OCI-LY3 (cell line): ENCODE results near the gene HSBP1.
A peak's percentile ranks its signal among the peaks of the same experiment; 100 is the strongest.

Experiments
- H2AFZ ChIP-seq: fragments of 200-600, 300-600 bp; shearing (Covaris generic); 2 replicates; pipeline ENCODE4 v1.6.0; 2014; ENCODE audit warnings: antibody characterized with exemption, low read depth, low read length
- H3K27ac ChIP-seq: fragments of 200-600, 300-600 bp; sonication (generic); 2 replicates; pipeline ENCODE4 v1.5.1; 2014; ENCODE audit warnings: mild to moderate bottlenecking, low read length, moderate library complexity, mixed read lengths
- H3K27me3 ChIP-seq: fragments of 200-600, 300-600 bp; sonication (generic); 2 replicates; pipeline ENCODE4 v1.6.1; 2014; ENCODE audit warnings: low read depth, low read length, mixed read lengths
- H3K36me3 ChIP-seq: fragments of 200-600, 300-600 bp; sonication (generic); replicated peaks from 2 replicates; pipeline ENCODE3; 2014; ENCODE audit warnings: low read depth, low read length, mixed read lengths
- H3K4me1 ChIP-seq: fragments of 300-600, 200-600 bp; sonication (generic); 2 replicates; pipeline ENCODE4 v1.6.1; 2014; ENCODE audit warnings: low read length, mixed read lengths
- H3K4me2 ChIP-seq: fragments of 200-600, 300-600 bp; sonication (generic); 2 replicates; pipeline ENCODE4 v1.6.1; 2014; ENCODE audit warnings: low read length, mixed read lengths
- H3K4me3 ChIP-seq: fragments of 300-600, 200-600 bp; sonication (generic); 2 replicates; pipeline ENCODE4 v1.5.1; 2014; ENCODE audit warnings: antibody characterized with exemption, mild to moderate bottlenecking, low read length, moderate library complexity
- H3K79me2 ChIP-seq: fragments of 300-600, 200-600 bp; shearing (Covaris generic); 2 replicates; pipeline ENCODE4 v1.6.1; 2014; ENCODE audit warnings: mild to moderate bottlenecking, low read length, mixed read lengths
- H3K9ac ChIP-seq: fragments of 300-600, 200-600 bp; shearing (Covaris generic); 2 replicates; pipeline ENCODE4 v1.6.0; 2014; ENCODE audit warnings: mild to moderate bottlenecking, low read length, moderate library complexity
- H3K9me3 ChIP-seq: fragments of 200-600, 300-600 bp; shearing (Covaris generic); 2 replicates; pipeline ENCODE4 v1.6.1; 2014; ENCODE audit warnings: low read length, mixed read lengths; ENCODE audit not compliant: insufficient read depth
- H4K20me1 ChIP-seq: fragments of 200-600, 300-600 bp; sonication (generic); 2 replicates; pipeline ENCODE4 v1.6.1; 2016; ENCODE audit warnings: low read length, mixed read lengths; ENCODE audit not compliant: insufficient read depth
- EZH2phosphoT487 ChIP-seq: fragments of 200-600 bp; shearing (Covaris generic); IDR thresholded peaks from 2 replicates; pipeline ENCODE4 v1.6.1; 2018; ENCODE audit warnings: antibody characterized with exemption, mixed run types, low read depth
- TF ChIP-seq, protein P1 (sequence below): fragments of 200-600, 300-600 bp; sonication (generic); IDR thresholded peaks from 2 replicates; pipeline ENCODE4 v1.5.1; 2014; ENCODE audit warnings: antibody characterized with exemption, low read length, low read depth

The HSBP1 gene

DNA sequence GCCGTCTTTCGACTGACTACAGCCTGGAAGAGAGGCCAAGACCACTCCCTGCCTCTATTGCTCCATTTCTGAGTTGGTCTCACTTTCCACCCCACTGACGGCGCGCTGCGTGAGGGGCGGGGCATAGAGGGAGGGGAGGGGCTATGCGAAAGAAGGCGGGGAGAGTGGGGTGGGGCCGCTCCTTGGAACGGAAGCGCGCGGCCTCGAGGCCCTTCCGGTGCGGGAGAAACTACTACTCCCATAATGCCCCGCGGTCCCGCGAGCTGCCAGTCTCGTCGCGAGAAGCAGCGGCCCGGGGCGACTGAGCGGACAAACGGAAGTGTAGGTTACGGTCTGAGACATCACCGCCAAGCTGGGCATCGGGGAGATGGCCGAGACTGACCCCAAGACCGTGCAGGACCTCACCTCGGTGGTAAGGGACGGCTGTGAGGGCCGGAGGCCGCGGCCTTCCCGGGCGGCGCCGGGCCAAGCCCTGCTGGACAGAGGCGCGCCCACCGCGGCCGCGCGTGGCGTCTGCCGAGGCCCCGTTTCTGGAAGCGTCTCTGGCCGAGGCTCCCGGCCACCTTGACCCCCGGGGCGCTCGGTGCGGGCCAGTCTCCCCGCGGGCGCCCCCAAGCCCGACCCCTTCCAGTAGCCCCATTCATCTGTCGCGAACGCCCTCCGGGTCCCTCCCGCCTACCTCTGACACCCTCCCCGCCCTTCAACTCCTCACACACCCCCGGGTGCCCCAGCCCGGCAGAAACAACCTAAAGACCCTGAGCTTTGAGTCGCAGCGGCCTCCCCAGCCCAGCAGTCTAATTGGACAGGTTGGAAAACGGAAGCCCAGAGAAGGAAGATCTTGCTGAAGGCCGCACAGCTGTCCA, at the start of gene HSBP1:
HSBP1 (plus strand) TSS at position 269 of the 863 bp plus-strand sequence; CDS start at position 368, 99 bp downstream.
- H3K4me3 ChIP-seq, result peak within 1 kb of the TSS; percentile 99
- TF ChIP-seq, protein P1, sequence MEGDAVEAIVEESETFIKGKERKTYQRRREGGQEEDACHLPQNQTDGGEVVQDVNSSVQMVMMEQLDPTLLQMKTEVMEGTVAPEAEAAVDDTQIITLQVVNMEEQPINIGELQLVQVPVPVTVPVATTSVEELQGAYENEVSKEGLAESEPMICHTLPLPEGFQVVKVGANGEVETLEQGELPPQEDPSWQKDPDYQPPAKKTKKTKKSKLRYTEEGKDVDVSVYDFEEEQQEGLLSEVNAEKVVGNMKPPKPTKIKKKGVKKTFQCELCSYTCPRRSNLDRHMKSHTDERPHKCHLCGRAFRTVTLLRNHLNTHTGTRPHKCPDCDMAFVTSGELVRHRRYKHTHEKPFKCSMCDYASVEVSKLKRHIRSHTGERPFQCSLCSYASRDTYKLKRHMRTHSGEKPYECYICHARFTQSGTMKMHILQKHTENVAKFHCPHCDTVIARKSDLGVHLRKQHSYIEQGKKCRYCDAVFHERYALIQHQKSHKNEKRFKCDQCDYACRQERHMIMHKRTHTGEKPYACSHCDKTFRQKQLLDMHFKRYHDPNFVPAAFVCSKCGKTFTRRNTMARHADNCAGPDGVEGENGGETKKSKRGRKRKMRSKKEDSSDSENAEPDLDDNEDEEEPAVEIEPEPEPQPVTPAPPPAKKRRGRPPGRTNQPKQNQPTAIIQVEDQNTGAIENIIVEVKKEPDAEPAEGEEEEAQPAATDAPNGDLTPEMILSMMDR, result no peak
- TF ChIP-seq EZH2phosphoT487, result no peak

DNA sequence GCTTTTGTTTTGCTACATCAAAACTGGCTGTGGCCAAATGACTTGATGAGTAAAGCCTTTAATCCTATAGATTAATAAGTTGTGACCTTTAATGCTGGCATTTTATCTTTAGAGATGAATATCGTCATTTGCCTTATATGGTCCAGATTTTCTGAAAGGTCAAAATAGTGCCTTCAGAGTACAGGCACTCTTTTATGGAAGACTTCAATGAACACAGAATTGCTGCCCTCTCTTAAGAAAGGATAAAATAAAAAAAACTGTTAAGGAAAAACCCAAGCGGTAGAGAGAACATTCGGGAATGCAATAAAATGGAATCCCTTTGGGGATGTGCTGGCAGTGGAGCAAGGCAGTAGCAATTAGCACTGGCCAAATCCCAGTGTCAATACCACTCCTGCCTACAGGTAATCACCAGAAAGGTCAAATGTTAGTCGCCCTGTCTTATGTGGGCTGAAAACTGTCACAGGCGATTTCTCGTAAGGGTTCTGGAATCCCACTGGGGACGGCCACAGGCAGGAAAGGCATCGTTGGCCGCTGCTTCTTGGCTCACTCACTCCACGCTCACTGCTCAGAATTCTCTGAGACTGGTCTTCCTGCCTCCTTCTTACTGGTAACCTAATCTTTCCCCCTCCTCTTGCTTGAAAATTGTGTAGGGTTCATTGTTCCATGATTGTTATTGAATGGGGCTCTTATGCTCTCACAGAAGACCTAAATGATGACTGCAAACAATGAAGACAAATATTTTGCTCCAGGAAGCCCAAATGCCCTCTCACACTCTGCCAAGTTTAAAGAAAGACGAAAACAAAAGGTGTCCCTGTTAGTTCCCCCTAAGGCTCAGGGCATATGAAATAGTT, 45.4 kb upstream of the HSBP1 start:
- peaks cover 7% of the 10 kb centered on the region; the same call in 1 of the 2 replicates for H3K9me3 ChIP-seq
- no peak overlapping the region for H3K4me2 ChIP-seq
- TF ChIP-seq, protein P1, result no peak
- TF ChIP-seq EZH2phosphoT487, result no peak
- H4K20me1 ChIP-seq, result no peaks in the 10 kb centered on the region
- no peaks in the 10 kb centered on the region for H3K36me3 ChIP-seq
- no peaks in the 10 kb centered on the region for H3K79me2 ChIP-seq
- peaks cover 3% of the 10 kb centered on the region; the same call in 1 of the 2 replicates for H3K27me3 ChIP-seq
- no peak overlapping the region for H3K9ac ChIP-seq
- H3K27ac ChIP-seq, result no peak overlapping the region
- H2AFZ ChIP-seq, result no peak overlapping the region
- no peaks in the 10 kb centered on the region for H3K4me1 ChIP-seq
- H3K4me3 ChIP-seq, result no peak overlapping the region

More for the DNA sequence above, at the start of gene HSBP1:
- Histone ChIP-seq H3K27ac (peak within 1 kb of the TSS; percentile 52), H3K9me3 (no peaks in the 10 kb centered on the region), H3K4me1 (peaks cover 30% of the 10 kb centered on the region), H3K9ac (peak within 1 kb of the TSS; percentile 93), H4K20me1 (peaks cover 9% of the 10 kb centered on the region; the same call in 1 of the 2 replicates), H3K79me2 (peaks cover 22% of the 10 kb centered on the region), H3K27me3 (no peaks in the 10 kb centered on the region; the same call in 1 of the 2 replicates), H3K36me3 (peaks cover 26% of the 10 kb centered on the region), H2AFZ (peak within 1 kb of the TSS; percentile 54; the same call in 1 of the 2 replicates), H3K4me2 (peak within 1 kb of the TSS; percentile 99)

DNA sequence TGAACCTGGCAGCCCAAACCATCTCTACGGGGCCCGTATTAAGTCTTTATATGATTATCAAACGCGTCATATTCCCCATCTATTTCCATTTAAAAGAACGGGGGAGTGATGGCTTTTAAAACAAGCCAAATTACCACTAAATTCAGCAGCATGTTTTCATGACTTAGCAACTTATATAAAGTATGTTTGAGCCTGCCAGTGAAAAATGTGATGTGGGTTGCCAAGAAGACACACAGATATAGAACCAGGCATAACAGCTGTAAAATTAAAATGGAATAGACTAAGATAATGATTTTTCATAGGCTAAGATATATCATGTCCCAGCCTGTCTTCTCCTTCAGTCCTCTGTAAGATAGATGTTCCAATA, 44.8 kb upstream of the HSBP1 start:
- no peak overlapping the region for H3K4me2 ChIP-seq
- no peaks in the 10 kb centered on the region for H3K79me2 ChIP-seq
- H3K9me3 ChIP-seq, result peaks cover 7% of the 10 kb centered on the region; the same call in 1 of the 2 replicates
- peaks cover 3% of the 10 kb centered on the region; the same call in 1 of the 2 replicates for H3K27me3 ChIP-seq
- no peak overlapping the region for H3K9ac ChIP-seq
- no peaks in the 10 kb centered on the region for H3K36me3 ChIP-seq
- H3K4me3 ChIP-seq, result no peak overlapping the region
- H3K4me1 ChIP-seq, result no peaks in the 10 kb centered on the region
- no peak overlapping the region for H2AFZ ChIP-seq
- TF ChIP-seq EZH2phosphoT487, result no peak
- TF ChIP-seq, protein P1, result no peak
- no peak overlapping the region for H3K27ac ChIP-seq
- no peaks in the 10 kb centered on the region for H4K20me1 ChIP-seq

DNA sequence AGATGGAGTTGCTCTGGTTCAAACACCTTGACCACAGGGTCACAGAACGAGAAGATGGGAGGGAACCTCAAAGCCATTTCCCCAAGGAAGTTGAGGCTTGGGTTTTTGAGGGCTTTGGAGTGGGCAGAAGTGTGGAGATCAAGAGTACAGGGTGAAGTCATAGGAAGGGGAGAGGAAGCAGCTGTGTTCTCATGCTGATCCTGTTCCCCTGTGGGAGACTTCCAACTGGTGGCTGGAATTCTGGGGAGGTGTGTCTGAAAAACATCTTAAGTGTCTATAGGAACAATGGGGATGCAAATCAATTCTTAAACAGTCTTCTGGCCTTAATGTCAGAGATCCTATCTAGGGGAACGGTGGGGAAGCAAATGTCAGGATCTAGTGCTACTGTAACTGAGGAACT, 38.8 kb upstream of the HSBP1 start:
- H3K4me2 ChIP-seq, result peak overlapping the region; percentile 59
- TF ChIP-seq, protein P1, result no peak
- TF ChIP-seq EZH2phosphoT487, result no peak

More for the DNA sequence above, 38.8 kb upstream of the HSBP1 start:
- H3K36me3 ChIP-seq, result no peaks in the 10 kb centered on the region
- H2AFZ ChIP-seq, result peak overlapping the region; percentile 85; the same call in 1 of the 2 replicates
- H3K4me1 ChIP-seq, result peaks cover 34% of the 10 kb centered on the region
- peak overlapping the region; percentile 91 for H3K27ac ChIP-seq
- H3K27me3 ChIP-seq, result no peaks in the 10 kb centered on the region
- H3K4me3 ChIP-seq, result peak overlapping the region; percentile 19
- no peaks in the 10 kb centered on the region for H3K79me2 ChIP-seq
- no peaks in the 10 kb centered on the region for H4K20me1 ChIP-seq
- H3K9ac ChIP-seq, result peak overlapping the region; percentile 57
- H3K9me3 ChIP-seq, result no peaks in the 10 kb centered on the region
